Endodermal cell (in vitro differentiated cells): ENCODE data around the gene UBE2G2. TPM values are rescaled to one million over a fixed set of nuclear protein-coding genes. Genes with fewer than 3 reads are reported as not detected.

Source experiments
- DNase-seq: peaks from one replicate; pipeline ENCODE4 v3.0.0-alpha.2; 2017
- H3K27ac ChIP-seq: 2 replicates; pipeline ENCODE4 v1.5.1; 2013; ENCODE audit warnings: mild to moderate bottlenecking, low read depth, low read length, moderate library complexity
- H3K27me3 ChIP-seq: 2 replicates; pipeline ENCODE4 v1.6.1; 2013; ENCODE audit warnings: mild to moderate bottlenecking, low read length, moderate library complexity; ENCODE audit not compliant: insufficient read depth, control insufficient read depth, poor library complexity, severe bottlenecking
- H3K36me3 ChIP-seq: 2 replicates; pipeline ENCODE4 v1.7.0; 2013; ENCODE audit warnings: mild to moderate bottlenecking, low read length, moderate library complexity; ENCODE audit not compliant: control insufficient read depth, insufficient read depth
- H3K4me1 ChIP-seq: one replicate; pipeline ENCODE4 v1.7.0; 2013; ENCODE audit warnings: low read length; ENCODE audit not compliant: control insufficient read depth, insufficient read depth
- H3K4me3 ChIP-seq: 2 replicates; pipeline ENCODE4 v1.5.1; 2013; ENCODE audit warnings: mild to moderate bottlenecking, low read length, moderate library complexity
- H3K9ac ChIP-seq: 2 replicates; pipeline ENCODE4 v1.6.1; 2013; ENCODE audit warnings: mild to moderate bottlenecking, low read length, moderate library complexity; ENCODE audit not compliant: poor library complexity, severe bottlenecking; ENCODE audit errors: extremely low read depth
- H3K9me3 ChIP-seq: 2 replicates; pipeline ENCODE4 v1.6.1; 2013; ENCODE audit warnings: mild to moderate bottlenecking, low read length, moderate library complexity; ENCODE audit not compliant: control insufficient read depth
- H3K27ac Mint-ChIP-seq: 2 replicates; pipeline ENCODE4 v1.8.0; 2020; ENCODE audit warnings: mixed read lengths
- H3K27me3 Mint-ChIP-seq: 2 replicates; pipeline ENCODE4 v1.8.0; 2021; ENCODE audit warnings: mild to moderate bottlenecking, mixed read lengths; ENCODE audit not compliant: insufficient read depth
- H3K36me3 Mint-ChIP-seq: 2 replicates; pipeline ENCODE4 v1.8.0; 2020; ENCODE audit warnings: low read depth, mixed read lengths
- H3K4me1 Mint-ChIP-seq: 2 replicates; pipeline ENCODE4 v1.8.0; 2020; ENCODE audit warnings: mixed read lengths
- H3K4me3 Mint-ChIP-seq: 2 replicates; pipeline ENCODE4 v1.8.0; 2020; ENCODE audit warnings: mild to moderate bottlenecking, moderate library complexity, mixed read lengths
- H3K9me3 Mint-ChIP-seq: 2 replicates; pipeline ENCODE4 v1.8.0; 2020; ENCODE audit warnings: mild to moderate bottlenecking, mixed read lengths
- CTCF ChIP-seq: fragments of 200-600 bp; sonication (generic); conservative IDR thresholded peaks from 2 replicates; pipeline ENCODE4 v1.5.0; 2021; ENCODE audit warnings: antibody characterized with exemption, mild to moderate bottlenecking
- WGBS, 2 experiments: methylation state at CpG; one replicate each; pipeline versions ENCODE4 v1.1.5 to v1.1.7; 2013; ENCODE audit warnings: missing lambda C conversion rate in 2 of 2, mixed read lengths in 1 of 2; ENCODE audit not compliant: insufficient coverage in 1 of 2, insufficient read length in 1 of 2; 5-methylcytosine and 5-hydroxymethylcytosine counted together
- total RNA-seq, 2 donors: library from RNA; stranded (reverse); fragmentation: NEBNext Ultra II Directional in 1 of 2; extraction: Animal tissue kit (Norgen Biotek cat#: 25700) in 1 of 2; gene quantifications; 2 replicates in 1 of 2; 3 replicates in 1 of 2; pipeline ENCODE4 v1.2.1, GENCODE V29; 2021

Gene UBE2G2
- total RNA-seq, 2 donors from 2014 or later = 84.0 to 84.8 TPM

DNA sequence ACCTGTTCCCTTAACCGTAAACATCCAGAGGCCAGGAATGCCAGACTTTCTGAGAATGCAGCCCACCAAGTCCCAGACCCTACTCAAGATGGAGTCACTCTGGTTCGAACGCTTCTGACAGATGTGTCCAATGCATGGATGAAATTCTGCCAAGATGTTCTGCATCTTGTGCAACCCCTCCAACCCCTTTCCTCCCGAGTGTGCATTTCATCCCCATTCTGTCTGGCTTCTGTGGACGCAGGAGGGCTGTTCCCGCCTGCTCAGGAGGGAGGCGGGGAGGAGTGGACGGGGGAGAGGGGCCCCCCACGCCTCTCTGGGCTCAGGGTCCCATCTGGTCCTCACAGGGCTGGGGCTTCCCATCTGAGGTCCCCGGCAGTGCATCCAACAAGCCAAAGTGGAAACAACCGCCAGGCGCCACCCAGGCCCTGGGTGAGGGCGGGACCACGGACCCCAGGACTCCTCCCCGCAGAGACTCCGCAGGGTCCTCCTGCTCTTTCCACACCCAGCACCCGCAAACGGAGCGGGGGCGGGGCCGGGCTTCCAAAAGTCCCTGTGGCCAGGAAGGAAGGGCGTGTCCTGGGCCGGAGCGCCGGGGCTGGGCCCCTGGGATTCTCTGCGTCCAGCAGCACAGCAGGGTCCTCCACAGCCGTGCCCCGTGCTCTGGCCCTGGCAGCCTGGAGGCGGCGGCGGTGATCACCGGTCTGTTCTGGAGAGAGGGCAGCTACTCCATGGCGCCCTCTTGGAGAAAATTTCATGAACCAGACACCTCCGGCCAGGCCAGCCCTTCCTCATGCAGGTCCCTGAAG lies 44.0 kb upstream of the UBE2G2 start:
- Histone ChIP-seq H3K27ac (no peak overlapping the region), H3K9ac (no peak overlapping the region), H3K9me3 (no peaks in the 10 kb centered on the region), H3K4me1 (no peaks in the 10 kb centered on the region), H3K4me3 (no peak overlapping the region), H3K27me3 (no peaks in the 10 kb centered on the region), H3K36me3 (peaks cover 17% of the 10 kb centered on the region)
- DNase-seq = peak; percentile 95
- 44 to 53% methylated on average over 21 to 34 of the region's 34 CpGs for WGBS, 2 experiments
- peaks cover 20% of the 10 kb centered on the region for H3K36me3 Mint-ChIP-seq
- peak; percentile 73 for TF ChIP-seq CTCF
- peak overlapping the region; percentile 48 for H3K4me3 Mint-ChIP-seq
- H3K27ac Mint-ChIP-seq = no peak overlapping the region
- no peaks in the 10 kb centered on the region for H3K27me3 Mint-ChIP-seq
- no peaks in the 10 kb centered on the region for H3K9me3 Mint-ChIP-seq
- H3K4me1 Mint-ChIP-seq = peaks cover 12% of the 10 kb centered on the region

DNA sequence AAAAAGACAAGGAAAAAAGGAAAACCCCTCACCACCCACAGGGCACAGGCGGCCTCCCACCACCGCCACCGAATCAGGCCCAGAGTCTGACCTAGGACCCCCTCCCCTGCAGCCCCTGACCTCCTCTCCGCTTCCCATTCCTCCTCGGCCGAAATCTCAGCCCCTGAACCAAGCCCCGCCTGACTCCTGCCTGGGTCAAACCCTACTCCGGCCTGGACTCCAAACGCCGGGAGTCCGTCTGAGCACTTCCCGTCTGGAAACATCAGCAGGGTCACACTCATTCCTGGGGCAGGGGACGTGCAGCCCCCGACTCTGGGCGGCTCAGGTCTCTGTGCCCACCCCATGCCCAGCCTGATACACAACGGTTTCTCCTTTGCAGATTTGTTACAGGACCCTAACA lies 42.6 kb upstream of the UBE2G2 start:
- H3K9ac ChIP-seq = no peak overlapping the region
- Mint-ChIP-seq H3K36me3 (peaks cover 8% of the 10 kb centered on the region), H3K4me3 (peak overlapping the region; percentile 44), H3K9me3 (no peaks in the 10 kb centered on the region), H3K27me3 (no peaks in the 10 kb centered on the region), H3K27ac (no peak overlapping the region), H3K4me1 (peaks cover 12% of the 10 kb centered on the region)
- DNase-seq = peak; percentile 72
- no peaks in the 10 kb centered on the region for H3K9me3 ChIP-seq
- no peaks in the 10 kb centered on the region for H3K4me1 ChIP-seq
- H3K27me3 ChIP-seq = no peaks in the 10 kb centered on the region
- no peak overlapping the region for H3K27ac ChIP-seq
- H3K4me3 ChIP-seq = no peak overlapping the region
- WGBS, 2 experiments = 84 to 85% methylated on average over 8 to 16 of the region's 16 CpGs
- TF ChIP-seq CTCF = no peak
- H3K36me3 ChIP-seq = peaks cover 3% of the 10 kb centered on the region

- TF ChIP-seq CTCF = no peak
- Histone ChIP-seq H3K9ac (no peak overlapping the region), H3K9me3 (no peaks in the 10 kb centered on the region), H3K27ac (no peak overlapping the region), H3K36me3 (no peaks in the 10 kb centered on the region), H3K4me3 (no peak overlapping the region), H3K27me3 (no peaks in the 10 kb centered on the region), H3K4me1 (no peaks in the 10 kb centered on the region)
- H3K9me3 Mint-ChIP-seq = no peaks in the 10 kb centered on the region
- no peak overlapping the region for H3K27ac Mint-ChIP-seq
- DNase-seq = no peak
- no peaks in the 10 kb centered on the region for H3K27me3 Mint-ChIP-seq
- H3K36me3 Mint-ChIP-seq = no peaks in the 10 kb centered on the region
- WGBS, 2 experiments = 91 to 98% methylated on average over 16 to 23 of the region's 23 CpGs
- peaks cover 12% of the 10 kb centered on the region for H3K4me1 Mint-ChIP-seq
- no peak overlapping the region for H3K4me3 Mint-ChIP-seq
Measured at GRCh38 chr21:44842721-44843445, 41.3 kb upstream of the UBE2G2 start.
